GM18951 (cell line): ENCODE data around the gene LRRIQ1.
"Not testable (repeated sequence)": the region's sequence is repeated elsewhere in the genome, so short reads cannot be mapped to it uniquely, and the experiment has no call there.

Experiments used
- POLR2A ChIP-seq: IDR thresholded peaks from 4 replicates; pipeline ENCODE4 v1.6.1; 2011; ENCODE audit warnings: mild to moderate bottlenecking; ENCODE audit not compliant: insufficient read length, insufficient read depth; ENCODE audit errors: extremely low read depth
- in situ Hi-C: fragments of 300-500 bp; cut with MboI; formaldehyde crosslinking; loops from one replicate; pipeline ENCODE4 v1.12.0; 2022; ENCODE audit warnings: low sequenced_read_pairs, mixed read lengths, inconsistent platforms; ENCODE audit not compliant: unreplicated experiment

LRRIQ1 gene

GRCh38 chr12:85188619-85189018 is 152.5 kb downstream of the LRRIQ1 start:
- TF ChIP-seq POLR2A: no peak
- in situ Hi-C loops: no loop called here

DNA sequence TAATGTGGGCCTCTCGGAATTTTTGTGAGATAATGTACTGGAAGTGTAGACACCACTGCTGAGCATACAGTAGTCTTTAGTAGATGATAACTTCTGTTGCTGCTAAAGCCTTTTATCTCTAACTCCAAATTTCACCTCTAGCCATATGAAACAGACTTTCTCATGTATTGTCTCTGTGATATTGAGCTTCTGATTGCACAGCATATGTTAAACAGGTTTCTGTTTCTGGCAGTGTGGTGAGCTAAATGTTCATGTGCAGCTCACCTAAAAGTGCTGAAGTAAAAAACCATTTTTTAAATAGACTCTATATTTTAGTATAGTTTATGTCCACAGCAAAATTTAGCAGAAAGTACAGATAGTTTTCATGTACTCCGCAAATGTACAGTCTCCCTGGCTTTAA is 154.6 kb downstream of the LRRIQ1 start:
- in situ Hi-C loops: no loop called here
- no peak for TF ChIP-seq POLR2A

DNA sequence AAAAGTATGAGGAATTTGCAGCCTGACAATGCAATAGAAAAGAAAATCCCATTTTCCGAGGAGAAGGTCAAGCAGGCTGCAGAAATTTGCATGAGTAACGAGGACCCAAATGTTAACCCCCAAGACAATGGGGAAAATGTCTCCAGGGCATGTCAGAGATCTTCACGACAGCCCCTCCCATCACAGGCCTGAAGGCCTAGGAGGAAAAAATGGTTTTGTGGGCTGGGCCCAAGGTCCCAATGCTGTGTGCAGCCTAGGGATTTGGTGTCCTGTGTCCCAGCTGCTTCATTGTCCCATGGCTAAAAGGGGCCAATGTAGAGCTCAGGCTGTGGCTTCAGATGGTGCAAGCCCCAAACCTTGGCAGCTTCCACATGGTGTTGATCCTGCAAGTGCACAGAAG is 167.7 kb downstream of the LRRIQ1 start:
- in situ Hi-C loops: not testable (repeated sequence)

DNA sequence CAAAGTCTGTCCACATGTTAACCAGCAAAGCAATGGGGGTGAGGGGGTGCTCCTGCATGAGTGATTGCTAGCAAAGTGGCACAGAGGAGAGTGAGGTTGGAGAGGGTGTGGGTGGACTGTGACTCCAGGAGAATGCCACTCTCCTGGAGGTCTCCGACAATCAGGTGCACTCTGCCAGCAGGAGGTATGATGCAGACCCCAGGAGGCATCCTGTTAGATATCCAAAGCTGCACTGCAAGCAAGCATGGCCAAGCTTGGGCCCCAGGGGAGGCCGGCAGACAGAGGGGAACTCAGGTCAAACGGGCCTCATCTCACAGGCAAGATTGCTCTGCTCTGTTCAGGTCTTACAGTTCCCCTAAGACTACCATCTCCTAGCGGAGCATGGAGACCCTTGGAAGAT is 170.4 kb downstream of the LRRIQ1 start:
- in situ Hi-C loops: no loop called here
- TF ChIP-seq POLR2A: no peak

GRCh38 chr12:85224339-85224738 is 188.2 kb downstream of the LRRIQ1 start:
- in situ Hi-C loops: not testable (repeated sequence)

DNA sequence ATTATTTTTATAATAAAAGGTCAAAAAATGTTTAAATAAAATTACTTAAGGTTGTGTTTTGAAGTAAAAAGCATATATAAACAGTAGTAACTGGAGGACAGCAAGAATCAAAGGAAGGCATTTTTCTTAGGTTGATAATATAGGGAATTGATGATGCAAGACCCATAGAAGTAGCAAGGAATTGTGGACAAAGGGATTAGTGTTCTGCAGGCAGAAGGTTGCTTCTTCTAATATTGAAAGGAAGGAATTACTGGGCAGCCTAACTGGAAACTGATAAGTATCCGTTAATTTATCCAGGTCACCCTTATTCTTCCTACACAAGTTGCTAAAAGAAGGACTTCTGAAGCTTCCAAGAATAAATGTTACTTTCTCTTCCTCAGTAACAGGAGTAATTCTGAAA is 189.3 kb downstream of the LRRIQ1 start:
- in situ Hi-C loops: no loop called here
- no peak for TF ChIP-seq POLR2A

DNA sequence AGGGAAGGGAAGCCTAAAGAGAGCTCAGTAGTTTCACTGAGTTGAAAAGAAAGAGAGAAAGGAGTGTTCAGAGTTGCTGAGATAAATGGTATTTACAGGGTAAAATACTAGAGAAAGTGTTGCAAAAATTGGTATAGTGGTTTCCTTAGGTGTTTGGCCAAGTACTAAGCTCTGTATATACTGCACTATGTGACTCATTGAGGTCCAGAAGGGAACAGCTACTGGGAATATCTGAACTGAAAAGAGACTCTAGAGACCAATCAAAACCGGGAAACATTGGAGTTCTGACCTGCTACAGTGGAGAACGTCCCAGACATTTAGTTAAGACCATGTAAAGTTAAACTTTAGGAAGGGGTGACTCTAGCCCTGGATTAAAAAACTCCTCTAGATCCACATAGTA is 201.2 kb downstream of the LRRIQ1 start:
- TF ChIP-seq POLR2A: no peak

DNA sequence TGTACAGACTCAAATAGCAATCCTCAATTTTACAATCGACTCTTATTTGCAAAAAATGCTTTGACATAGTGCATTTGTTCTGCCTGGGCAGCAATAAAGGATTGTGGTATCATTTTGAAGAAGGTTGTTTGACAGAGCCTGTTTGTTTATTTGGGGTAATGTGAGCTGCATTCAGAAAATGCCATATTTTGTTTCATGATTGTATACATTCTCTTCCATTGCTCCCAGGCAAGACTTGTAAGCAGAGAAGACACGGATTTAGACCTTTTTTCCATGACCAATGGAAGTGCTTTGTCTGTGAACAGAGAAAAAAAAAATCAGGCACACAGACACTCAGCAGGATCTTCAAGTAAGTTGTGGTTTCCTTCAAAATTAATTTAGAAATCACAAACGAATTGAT is 208.4 kb downstream of the LRRIQ1 start:
- TF ChIP-seq POLR2A: no peak
- in situ Hi-C loops: no loop called here

More for the DNA sequence above, 201.2 kb downstream of the LRRIQ1 start:
- in situ Hi-C loops: no loop called here

- in situ Hi-C loops: no loop called here
Observed at GRCh38 chr12:85253853-85254252, 217.7 kb downstream of the LRRIQ1 start.

GRCh38 chr12:85257671-85258070 is 221.5 kb downstream of the LRRIQ1 start:
- TF ChIP-seq POLR2A: no peak
- in situ Hi-C loops: no loop called here

More at GRCh38 chr12:85253853-85254252, 217.7 kb downstream of the LRRIQ1 start:
- TF ChIP-seq POLR2A: no peak

DNA sequence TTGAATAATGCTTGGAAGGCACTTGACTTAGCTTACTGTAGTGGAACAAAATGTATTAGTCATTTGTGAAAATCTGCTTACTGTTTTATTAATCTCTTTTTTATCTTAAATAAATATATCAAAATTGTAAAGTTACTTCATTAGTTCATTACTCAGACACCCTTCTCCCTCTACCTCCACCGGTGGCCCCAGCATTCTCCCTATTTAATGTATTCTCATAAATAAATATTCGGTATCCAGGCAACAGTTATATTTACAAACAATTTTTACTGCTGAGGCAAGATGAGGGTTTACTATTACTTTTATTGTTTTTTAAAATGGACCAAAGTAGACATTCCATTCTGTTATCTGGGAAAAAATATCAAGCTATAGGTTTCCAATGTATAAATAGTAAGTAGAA is 224.3 kb downstream of the LRRIQ1 start:
- in situ Hi-C loops: no loop called here
- no peak for TF ChIP-seq POLR2A

GRCh38 chr12:85260896-85261295 is 224.7 kb downstream of the LRRIQ1 start:
- TF ChIP-seq POLR2A: no peak
- in situ Hi-C loops: no loop called here

- in situ Hi-C loops: no loop called here
- TF ChIP-seq POLR2A: no peak
Observed at GRCh38 chr12:85266356-85266755, 230.2 kb downstream of the LRRIQ1 start.

DNA sequence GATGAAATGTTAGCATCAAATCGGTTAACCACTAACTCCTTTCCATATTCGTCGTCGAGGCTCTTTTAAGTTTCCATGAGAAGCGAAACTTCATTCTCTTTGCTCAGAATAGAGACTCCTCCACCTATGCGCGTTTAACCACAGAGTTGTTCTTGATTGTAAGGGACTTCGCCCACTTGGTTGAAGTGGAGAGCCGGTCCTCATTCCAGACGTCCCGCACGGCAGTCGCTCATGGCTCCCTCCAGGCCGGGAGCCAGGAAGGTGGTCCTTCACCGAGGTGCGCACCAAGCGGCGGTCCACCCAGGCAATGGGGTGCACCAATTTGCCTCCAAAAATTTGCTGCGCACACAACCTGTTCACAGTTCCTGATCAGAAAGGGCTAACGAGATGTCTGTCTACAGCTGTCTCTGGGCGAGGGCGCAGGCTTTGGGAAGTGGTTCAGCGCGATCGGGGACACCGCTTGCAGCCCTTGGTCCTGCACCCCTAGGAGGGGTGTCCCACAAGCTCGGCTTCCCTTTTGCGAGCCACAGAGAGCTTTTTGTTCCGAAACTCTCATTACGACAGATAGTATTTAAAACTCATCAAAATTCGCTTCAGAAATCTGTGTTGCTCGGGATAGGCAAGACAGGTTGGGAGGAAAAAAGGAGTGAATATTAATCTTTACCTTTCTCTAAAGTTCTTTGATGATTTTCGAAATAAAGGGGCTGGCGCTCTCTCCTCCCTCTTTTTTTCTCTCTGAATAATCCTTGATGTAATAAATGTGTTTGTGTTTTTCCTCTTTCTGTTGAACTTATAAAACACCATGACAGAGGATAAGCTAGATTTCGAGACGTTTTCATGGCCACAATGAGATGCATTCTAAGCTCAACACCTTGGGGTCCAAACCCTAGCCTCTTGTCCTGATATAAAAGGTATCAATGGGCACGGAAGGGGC is 237.5 kb downstream of the LRRIQ1 start:
- no peak for TF ChIP-seq POLR2A
- in situ Hi-C loops: no loop called here

DNA sequence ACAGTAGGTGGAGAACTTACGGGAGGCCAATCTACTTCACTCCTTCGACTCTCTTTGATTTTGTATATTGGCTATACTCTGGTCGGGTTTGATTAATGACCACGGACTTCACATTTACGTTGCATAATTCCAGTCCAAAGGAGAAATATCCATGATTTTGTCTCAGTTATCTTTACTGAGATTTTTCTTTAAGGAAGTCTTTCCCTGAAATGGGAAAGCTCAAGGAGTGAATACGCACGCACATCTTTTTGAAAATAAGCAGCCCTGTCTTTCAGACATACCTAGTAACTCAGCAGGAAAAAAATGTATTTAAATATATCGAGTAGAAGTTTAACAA is 238.1 kb downstream of the LRRIQ1 start:
- no peak for TF ChIP-seq POLR2A
- in situ Hi-C loops: no loop called here
